ENCODE data around the gene RPUSD3.
"Not testable (repeated sequence)": the region's sequence is repeated elsewhere in the genome, so short reads cannot be mapped to it uniquely, and the experiment has no call there.

GRCh38 chr3:9854291-9854940 lies 10.6 kb upstream of the RPUSD3 start:
- TF ChIP-seq CTCF (IDR thresholded peaks at IDR 0.05; ENCODE audit: low read length); EZH2 (IDR thresholded peaks at IDR 0.05; ENCODE audit: borderline replicate concordance, low read length): not testable (repeated sequence)
